ENCODE data around the gene DNAJC11.

The DNAJC11 gene

DNA sequence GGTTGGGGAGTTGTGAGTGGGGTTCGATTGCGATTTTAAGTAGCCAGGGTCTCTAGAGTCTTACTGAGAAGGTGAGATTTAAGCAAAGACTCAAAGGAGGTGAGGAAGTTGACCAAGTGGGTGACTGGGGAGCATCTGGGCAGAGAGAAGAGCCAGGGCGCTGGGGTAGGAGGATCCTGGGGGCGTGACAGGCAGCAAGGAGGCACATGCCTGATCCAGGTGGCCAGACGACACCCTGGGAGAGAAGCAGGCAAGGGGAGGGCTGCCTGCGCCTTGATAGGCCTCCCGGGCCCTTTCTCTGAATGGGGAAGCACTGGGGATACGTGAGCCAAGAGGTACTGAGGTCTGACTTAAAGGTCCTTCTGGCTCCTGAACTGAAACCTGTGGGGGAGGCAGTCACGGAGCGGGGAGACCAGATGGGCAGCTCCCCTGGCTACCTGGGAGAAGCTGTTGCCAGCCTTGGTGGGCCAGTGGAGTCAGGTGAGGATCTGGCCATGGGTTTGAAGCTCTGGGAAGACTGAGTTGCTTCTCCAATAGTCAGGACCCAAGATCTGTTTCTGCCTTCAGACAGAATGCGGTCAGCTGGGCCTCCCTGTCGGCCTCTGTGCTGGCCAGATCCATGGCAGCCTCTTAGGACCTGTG, 116.4 kb downstream of the DNAJC11 start:
- TF ChIP-seq, protein P1, sequence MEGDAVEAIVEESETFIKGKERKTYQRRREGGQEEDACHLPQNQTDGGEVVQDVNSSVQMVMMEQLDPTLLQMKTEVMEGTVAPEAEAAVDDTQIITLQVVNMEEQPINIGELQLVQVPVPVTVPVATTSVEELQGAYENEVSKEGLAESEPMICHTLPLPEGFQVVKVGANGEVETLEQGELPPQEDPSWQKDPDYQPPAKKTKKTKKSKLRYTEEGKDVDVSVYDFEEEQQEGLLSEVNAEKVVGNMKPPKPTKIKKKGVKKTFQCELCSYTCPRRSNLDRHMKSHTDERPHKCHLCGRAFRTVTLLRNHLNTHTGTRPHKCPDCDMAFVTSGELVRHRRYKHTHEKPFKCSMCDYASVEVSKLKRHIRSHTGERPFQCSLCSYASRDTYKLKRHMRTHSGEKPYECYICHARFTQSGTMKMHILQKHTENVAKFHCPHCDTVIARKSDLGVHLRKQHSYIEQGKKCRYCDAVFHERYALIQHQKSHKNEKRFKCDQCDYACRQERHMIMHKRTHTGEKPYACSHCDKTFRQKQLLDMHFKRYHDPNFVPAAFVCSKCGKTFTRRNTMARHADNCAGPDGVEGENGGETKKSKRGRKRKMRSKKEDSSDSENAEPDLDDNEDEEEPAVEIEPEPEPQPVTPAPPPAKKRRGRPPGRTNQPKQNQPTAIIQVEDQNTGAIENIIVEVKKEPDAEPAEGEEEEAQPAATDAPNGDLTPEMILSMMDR (IDR thresholded peaks at IDR 0.05; ENCODE audit: low read depth, low read length, missing control alignments) = no peak
- H3K4me3 ChIP-seq (replicated peaks; ENCODE audit: low read depth, low read length) = no peak overlapping the region
- no peak for DNase-seq (ENCODE audit: extremely low read depth, low read depth)
